GM19193 (cell line): ENCODE data around the gene ARMC9.

Experiments used
- POLR2A ChIP-seq: IDR thresholded peaks from 4 replicates; pipeline ENCODE4 v1.6.1; 2011; ENCODE audit not compliant: insufficient read depth, insufficient read length; ENCODE audit errors: extremely low read depth

Gene ARMC9

GRCh38 chr2:231321556-231322334, 123.3 kb downstream of the ARMC9 start:
- TF ChIP-seq POLR2A: no peak

GRCh38 chr2:231323316-231323715, 124.9 kb downstream of the ARMC9 start:
- TF ChIP-seq POLR2A: no peak

- no peak for TF ChIP-seq POLR2A
Observed at GRCh38 chr2:231325826-231326225, 127.4 kb downstream of the ARMC9 start.

DNA sequence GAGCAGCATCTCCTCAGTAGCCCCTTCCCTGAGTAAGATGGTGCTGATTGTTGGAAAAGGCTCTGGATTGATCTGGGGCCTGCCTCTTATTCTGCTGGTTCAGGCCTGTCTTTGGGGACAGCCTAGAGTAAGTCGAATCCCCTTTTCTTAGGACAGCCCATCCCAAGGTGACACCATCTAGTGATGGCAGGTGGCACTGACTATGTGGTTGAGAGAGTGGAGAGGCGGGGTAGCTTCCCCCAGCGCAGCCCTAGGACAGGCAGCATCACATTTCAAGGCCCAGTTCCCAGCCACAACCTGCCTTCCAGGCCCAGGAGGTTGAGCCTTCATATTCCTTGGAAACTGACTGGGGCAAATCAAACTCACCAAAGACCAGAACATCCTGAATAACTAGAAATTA, 128.0 kb downstream of the ARMC9 start:
- no peak for TF ChIP-seq POLR2A

DNA sequence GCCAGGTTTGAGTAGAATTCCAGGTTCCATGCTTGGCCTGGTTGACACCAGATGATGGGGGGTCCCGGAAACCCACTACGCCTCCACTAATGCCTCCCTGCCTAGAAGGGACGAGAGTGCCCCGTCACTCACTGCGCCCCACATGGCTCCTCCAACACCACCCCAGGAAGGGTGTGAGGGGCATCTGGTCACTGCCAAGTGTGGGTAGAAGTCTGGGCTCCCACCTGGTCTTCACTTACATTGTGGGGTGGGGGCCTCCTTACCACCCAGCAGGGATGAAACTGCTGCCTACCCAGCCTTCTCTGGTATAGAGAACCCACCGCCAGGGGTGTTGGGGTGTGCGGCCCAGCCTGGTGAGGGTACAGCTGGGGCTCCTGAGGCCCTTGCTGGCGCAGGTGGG, 131.9 kb downstream of the ARMC9 start:
- TF ChIP-seq POLR2A: no peak

- TF ChIP-seq POLR2A: no peak
Observed at GRCh38 chr2:231331533-231331932, 133.1 kb downstream of the ARMC9 start.

- no peak for TF ChIP-seq POLR2A
Observed at GRCh38 chr2:231332388-231332787, 134.0 kb downstream of the ARMC9 start.

DNA sequence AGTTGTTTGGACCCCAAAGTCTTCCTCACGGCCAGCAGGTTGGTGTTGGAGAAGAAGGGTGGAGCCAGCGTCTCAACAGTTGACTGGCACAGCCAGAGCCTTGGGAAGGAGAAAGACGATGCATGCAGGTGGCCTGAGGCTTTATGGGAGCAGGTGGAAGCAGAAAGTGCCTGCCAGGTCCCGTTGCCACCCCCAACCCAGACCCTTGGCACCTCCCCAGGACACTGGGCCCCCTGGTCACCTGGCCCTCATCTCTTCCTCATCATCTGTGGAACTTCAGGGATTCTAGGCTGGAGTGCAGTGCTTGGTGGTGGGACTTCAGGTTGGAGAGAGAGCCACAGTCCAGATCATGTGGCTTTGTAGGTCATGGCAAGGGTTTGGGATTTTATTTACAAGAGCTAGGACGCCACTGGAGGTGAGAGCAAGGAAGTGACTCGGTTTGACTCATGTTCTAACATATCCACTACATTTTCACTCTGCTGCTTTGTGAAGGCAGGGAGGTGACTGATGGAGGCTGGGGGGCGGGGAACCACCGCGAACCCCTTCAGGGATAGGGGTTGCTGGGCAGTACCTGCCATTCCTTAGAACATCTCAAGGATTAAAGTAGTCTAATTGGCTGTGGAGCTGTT, 134.6 kb downstream of the ARMC9 start:
- TF ChIP-seq POLR2A: no peak

GRCh38 chr2:231334179-231334930, 135.9 kb downstream of the ARMC9 start:
- no peak for TF ChIP-seq POLR2A

GRCh38 chr2:231334981-231335380, 136.6 kb downstream of the ARMC9 start:
- TF ChIP-seq POLR2A: no peak

DNA sequence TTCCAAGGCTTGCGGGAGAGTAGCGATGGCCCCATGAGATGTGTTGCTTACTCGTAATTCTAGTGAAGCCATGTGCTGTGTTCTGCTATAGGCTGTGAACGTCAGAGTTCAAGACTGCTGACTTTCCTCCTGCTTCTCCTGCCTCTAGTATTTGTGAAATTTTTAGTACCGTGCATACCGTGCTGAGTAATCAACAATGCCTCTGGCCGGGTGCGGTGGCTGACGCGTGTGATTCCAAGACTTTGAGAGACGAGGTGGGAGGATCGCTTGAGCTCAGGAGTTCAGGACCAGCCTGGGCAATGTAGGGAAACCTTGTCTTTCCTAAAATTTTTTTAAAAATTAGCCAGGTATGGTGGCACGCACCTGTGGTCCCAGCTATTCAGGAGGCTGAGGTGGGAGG, 137.2 kb downstream of the ARMC9 start:
- TF ChIP-seq POLR2A: no peak

GRCh38 chr2:231336236-231336635, 137.8 kb downstream of the ARMC9 start:
- TF ChIP-seq POLR2A: no peak

- no peak for TF ChIP-seq POLR2A
Observed at GRCh38 chr2:231336700-231337099, 138.3 kb downstream of the ARMC9 start.

DNA sequence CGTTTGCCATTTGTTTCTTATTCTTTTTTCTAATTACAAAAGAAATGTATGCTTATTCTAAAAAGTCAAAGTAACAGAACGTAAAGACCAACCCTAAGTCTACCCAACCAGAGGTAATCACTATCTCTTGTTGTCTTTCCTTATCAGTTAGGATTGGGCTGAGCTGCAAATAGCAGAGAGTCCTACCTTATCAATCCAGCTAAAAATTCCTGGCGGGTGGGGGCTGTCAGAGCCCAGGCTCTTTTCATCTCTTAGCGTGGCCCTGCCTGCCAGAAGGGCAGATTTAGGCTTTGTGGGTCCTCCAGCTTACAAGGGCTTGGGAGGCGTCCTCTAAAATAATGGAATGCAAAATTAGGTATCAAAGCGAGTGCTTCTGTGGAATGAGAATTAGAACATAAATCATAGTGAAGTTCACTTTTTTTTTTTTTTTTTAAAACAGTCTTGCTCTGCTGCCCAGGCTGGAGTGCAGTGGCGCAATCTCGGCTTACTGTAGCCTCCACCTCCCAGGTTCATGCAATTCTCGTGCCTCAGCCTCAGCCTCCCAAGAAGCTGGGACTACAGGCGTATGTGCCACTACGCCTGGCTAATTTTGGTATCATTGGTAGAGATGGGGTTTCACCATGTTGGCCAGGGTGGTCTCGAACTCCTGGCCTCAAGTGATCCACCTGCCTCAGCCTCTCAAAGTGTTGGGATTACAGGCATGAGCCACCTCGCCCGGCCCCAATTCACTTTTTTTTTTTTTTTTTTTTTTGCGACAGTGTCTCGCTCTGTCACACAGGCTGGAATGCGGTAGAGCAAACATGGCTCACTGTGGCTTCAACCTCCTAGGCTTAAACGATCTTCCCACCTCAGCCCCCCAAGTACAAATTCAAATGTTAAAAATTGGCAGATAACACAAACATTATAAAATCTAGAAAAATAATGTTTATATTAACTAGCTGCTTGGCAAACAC, 139.7 kb downstream of the ARMC9 start:
- no peak for TF ChIP-seq POLR2A

- TF ChIP-seq POLR2A: no peak
Observed at GRCh38 chr2:231339316-231339715, 140.9 kb downstream of the ARMC9 start.
